Endodermal cell (in vitro differentiated cells): ENCODE data around the gene EIF4A3. TPM values are rescaled to one million over a fixed set of nuclear protein-coding genes. Genes with fewer than 3 reads are reported as not detected.

ENCODE experiments used
- DNase-seq: peaks from one replicate; pipeline ENCODE4 v3.0.0-alpha.2; 2017
- H3K27ac ChIP-seq: 2 replicates; pipeline ENCODE4 v1.5.1; 2013; ENCODE audit warnings: mild to moderate bottlenecking, low read depth, low read length, moderate library complexity
- H3K27me3 ChIP-seq: 2 replicates; pipeline ENCODE4 v1.6.1; 2013; ENCODE audit warnings: mild to moderate bottlenecking, low read length, moderate library complexity; ENCODE audit not compliant: insufficient read depth, control insufficient read depth, poor library complexity, severe bottlenecking
- H3K36me3 ChIP-seq: 2 replicates; pipeline ENCODE4 v1.7.0; 2013; ENCODE audit warnings: mild to moderate bottlenecking, low read length, moderate library complexity; ENCODE audit not compliant: control insufficient read depth, insufficient read depth
- H3K4me1 ChIP-seq: one replicate; pipeline ENCODE4 v1.7.0; 2013; ENCODE audit warnings: low read length; ENCODE audit not compliant: control insufficient read depth, insufficient read depth
- H3K4me3 ChIP-seq: 2 replicates; pipeline ENCODE4 v1.5.1; 2013; ENCODE audit warnings: mild to moderate bottlenecking, low read length, moderate library complexity
- H3K9ac ChIP-seq: 2 replicates; pipeline ENCODE4 v1.6.1; 2013; ENCODE audit warnings: mild to moderate bottlenecking, low read length, moderate library complexity; ENCODE audit not compliant: poor library complexity, severe bottlenecking; ENCODE audit errors: extremely low read depth
- H3K9me3 ChIP-seq: 2 replicates; pipeline ENCODE4 v1.6.1; 2013; ENCODE audit warnings: mild to moderate bottlenecking, low read length, moderate library complexity; ENCODE audit not compliant: control insufficient read depth
- H3K27ac Mint-ChIP-seq: 2 replicates; pipeline ENCODE4 v1.8.0; 2020; ENCODE audit warnings: mixed read lengths
- H3K27me3 Mint-ChIP-seq: 2 replicates; pipeline ENCODE4 v1.8.0; 2021; ENCODE audit warnings: mild to moderate bottlenecking, mixed read lengths; ENCODE audit not compliant: insufficient read depth
- H3K36me3 Mint-ChIP-seq: 2 replicates; pipeline ENCODE4 v1.8.0; 2020; ENCODE audit warnings: low read depth, mixed read lengths
- H3K4me1 Mint-ChIP-seq: 2 replicates; pipeline ENCODE4 v1.8.0; 2020; ENCODE audit warnings: mixed read lengths
- H3K4me3 Mint-ChIP-seq: 2 replicates; pipeline ENCODE4 v1.8.0; 2020; ENCODE audit warnings: mild to moderate bottlenecking, moderate library complexity, mixed read lengths
- H3K9me3 Mint-ChIP-seq: 2 replicates; pipeline ENCODE4 v1.8.0; 2020; ENCODE audit warnings: mild to moderate bottlenecking, mixed read lengths
- WGBS, 2 experiments: methylation state at CpG; one replicate each; pipeline versions ENCODE4 v1.1.5 to v1.1.7; 2013; ENCODE audit warnings: missing lambda C conversion rate in 2 of 2, mixed read lengths in 1 of 2; ENCODE audit not compliant: insufficient coverage in 1 of 2, insufficient read length in 1 of 2; 5-methylcytosine and 5-hydroxymethylcytosine counted together
- total RNA-seq, 2 donors: library from RNA; stranded (reverse); fragmentation: NEBNext Ultra II Directional in 1 of 2; extraction: Animal tissue kit (Norgen Biotek cat#: 25700) in 1 of 2; gene quantifications; 2 replicates in 1 of 2; 3 replicates in 1 of 2; pipeline ENCODE4 v1.2.1, GENCODE V29; 2021
- TF ChIP-seq, protein P1 (sequence below): fragments of 200-600 bp; sonication (generic); conservative IDR thresholded peaks from 2 replicates; pipeline ENCODE4 v1.5.0; 2021; ENCODE audit warnings: antibody characterized with exemption, mild to moderate bottlenecking

EIF4A3 gene
- total RNA-seq, 2 donors from 2014 or later, result 107 to 110 TPM

DNA sequence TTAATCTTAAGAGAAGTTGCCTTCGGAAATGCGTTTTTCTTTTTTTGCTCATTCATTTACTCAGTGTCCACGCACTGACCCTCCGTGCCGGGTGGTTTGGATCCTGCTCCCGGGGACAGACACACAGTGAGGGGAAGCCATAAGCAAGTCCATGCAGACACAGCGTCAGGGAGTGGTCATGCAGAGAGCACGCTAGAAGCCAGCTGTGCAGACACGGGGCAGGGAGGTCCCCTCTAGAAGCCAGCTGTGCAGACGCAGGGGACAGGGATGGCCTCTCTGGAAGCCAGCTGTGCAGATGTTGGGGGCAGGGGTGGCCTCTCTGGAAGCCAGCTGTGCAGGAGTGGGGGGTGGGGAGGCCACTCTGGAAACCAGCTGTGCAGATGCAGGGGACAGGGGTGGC is 40.8 kb downstream of the EIF4A3 start:
- Mint-ChIP-seq H3K4me1 (peaks cover 13% of the 10 kb centered on the region), H3K27ac (no peak overlapping the region), H3K9me3 (no peaks in the 10 kb centered on the region), H3K27me3 (no peaks in the 10 kb centered on the region), H3K36me3 (no peaks in the 10 kb centered on the region), H3K4me3 (no peak overlapping the region)
- WGBS, 2 experiments, result 80 to 90% methylated on average over 9 to 10 of the region's 10 CpGs
- H3K27me3 ChIP-seq, result no peaks in the 10 kb centered on the region
- TF ChIP-seq, protein P1, sequence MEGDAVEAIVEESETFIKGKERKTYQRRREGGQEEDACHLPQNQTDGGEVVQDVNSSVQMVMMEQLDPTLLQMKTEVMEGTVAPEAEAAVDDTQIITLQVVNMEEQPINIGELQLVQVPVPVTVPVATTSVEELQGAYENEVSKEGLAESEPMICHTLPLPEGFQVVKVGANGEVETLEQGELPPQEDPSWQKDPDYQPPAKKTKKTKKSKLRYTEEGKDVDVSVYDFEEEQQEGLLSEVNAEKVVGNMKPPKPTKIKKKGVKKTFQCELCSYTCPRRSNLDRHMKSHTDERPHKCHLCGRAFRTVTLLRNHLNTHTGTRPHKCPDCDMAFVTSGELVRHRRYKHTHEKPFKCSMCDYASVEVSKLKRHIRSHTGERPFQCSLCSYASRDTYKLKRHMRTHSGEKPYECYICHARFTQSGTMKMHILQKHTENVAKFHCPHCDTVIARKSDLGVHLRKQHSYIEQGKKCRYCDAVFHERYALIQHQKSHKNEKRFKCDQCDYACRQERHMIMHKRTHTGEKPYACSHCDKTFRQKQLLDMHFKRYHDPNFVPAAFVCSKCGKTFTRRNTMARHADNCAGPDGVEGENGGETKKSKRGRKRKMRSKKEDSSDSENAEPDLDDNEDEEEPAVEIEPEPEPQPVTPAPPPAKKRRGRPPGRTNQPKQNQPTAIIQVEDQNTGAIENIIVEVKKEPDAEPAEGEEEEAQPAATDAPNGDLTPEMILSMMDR, result no peak
- no peaks in the 10 kb centered on the region for H3K9me3 ChIP-seq
- H3K36me3 ChIP-seq, result no peaks in the 10 kb centered on the region
- no peak overlapping the region for H3K9ac ChIP-seq
- H3K4me1 ChIP-seq, result no peaks in the 10 kb centered on the region
- DNase-seq, result no peak
- no peak overlapping the region for H3K27ac ChIP-seq
- H3K4me3 ChIP-seq, result no peak overlapping the region

DNA sequence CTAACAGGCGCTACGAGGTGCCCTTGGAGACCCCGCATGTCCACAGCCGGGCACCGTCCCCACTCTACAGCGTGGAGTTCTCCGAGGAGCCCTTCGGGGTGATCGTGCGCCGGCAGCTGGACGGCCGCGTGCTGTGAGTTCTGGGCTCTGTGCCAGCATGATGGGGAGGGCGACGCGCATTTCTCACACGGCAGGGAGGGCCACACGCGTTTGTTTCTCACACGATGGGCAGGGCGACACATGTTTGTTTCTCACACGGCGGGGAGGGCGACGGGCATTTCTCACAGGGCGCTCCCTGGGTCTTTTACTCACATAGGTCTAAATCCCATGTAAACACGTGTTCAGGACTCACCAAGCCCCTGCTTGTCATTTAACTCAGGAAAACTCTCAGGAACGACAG is 41.2 kb downstream of the EIF4A3 start:
- Mint-ChIP-seq H3K27ac (no peak overlapping the region), H3K27me3 (peaks cover 2% of the 10 kb centered on the region), H3K4me3 (no peak overlapping the region), H3K4me1 (peaks cover 15% of the 10 kb centered on the region), H3K9me3 (no peaks in the 10 kb centered on the region), H3K36me3 (no peaks in the 10 kb centered on the region)
- TF ChIP-seq, protein P1, result no peak
- DNase-seq, result no peak
- WGBS, 2 experiments, result 91 to 93% methylated on average over 21 to 29 of the region's 29 CpGs
- H3K4me1 ChIP-seq, result no peaks in the 10 kb centered on the region
- no peak overlapping the region for H3K4me3 ChIP-seq
- no peaks in the 10 kb centered on the region for H3K27me3 ChIP-seq
- H3K27ac ChIP-seq, result no peak overlapping the region
- no peaks in the 10 kb centered on the region for H3K9me3 ChIP-seq
- no peak overlapping the region for H3K9ac ChIP-seq
- H3K36me3 ChIP-seq, result no peaks in the 10 kb centered on the region

DNA sequence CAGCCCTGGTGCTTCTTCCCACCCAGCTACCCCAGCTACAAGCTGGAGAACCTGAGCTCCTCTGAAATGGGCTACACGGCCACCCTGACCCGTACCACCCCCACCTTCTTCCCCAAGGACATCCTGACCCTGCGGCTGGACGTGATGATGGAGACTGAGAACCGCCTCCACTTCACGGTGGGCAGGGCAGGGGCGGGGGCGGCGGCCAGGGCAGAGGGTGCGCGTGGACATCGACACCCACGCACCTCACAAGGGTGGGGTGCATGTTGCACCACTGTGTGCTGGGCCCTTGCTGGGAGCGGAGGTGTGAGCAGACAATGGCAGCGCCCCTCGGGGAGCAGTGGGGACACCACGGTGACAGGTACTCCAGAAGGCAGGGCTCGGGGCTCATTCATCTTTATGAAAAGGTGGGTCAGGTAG is 42.0 kb downstream of the EIF4A3 start:
- 85 to 94% methylated on average over 7 to 18 of the region's 18 CpGs for WGBS, 2 experiments
- TF ChIP-seq, protein P1, result no peak
- no peaks in the 10 kb centered on the region for H3K9me3 ChIP-seq
- no peak for DNase-seq
- Mint-ChIP-seq H3K4me3 (no peak overlapping the region), H3K9me3 (no peaks in the 10 kb centered on the region), H3K27me3 (peaks cover 6% of the 10 kb centered on the region), H3K27ac (no peak overlapping the region), H3K36me3 (no peaks in the 10 kb centered on the region), H3K4me1 (peaks cover 16% of the 10 kb centered on the region)
- no peaks in the 10 kb centered on the region for H3K27me3 ChIP-seq
- no peaks in the 10 kb centered on the region for H3K36me3 ChIP-seq
- H3K27ac ChIP-seq, result no peak overlapping the region
- H3K4me3 ChIP-seq, result no peak overlapping the region
- no peaks in the 10 kb centered on the region for H3K4me1 ChIP-seq
- no peak overlapping the region for H3K9ac ChIP-seq
